NCI-H446 (cell line): ENCODE results near the gene AKAP6.

Source experiments
- DNase-seq, 2 experiments: peaks; one replicate each; lab custom pipeline; 2025; lab: John Stamatoyannopoulos, UW

The AKAP6 gene

GRCh38 chr14:32677129-32677780, 348.2 kb downstream of the AKAP6 start:
- DNase-seq, result no peak

DNA sequence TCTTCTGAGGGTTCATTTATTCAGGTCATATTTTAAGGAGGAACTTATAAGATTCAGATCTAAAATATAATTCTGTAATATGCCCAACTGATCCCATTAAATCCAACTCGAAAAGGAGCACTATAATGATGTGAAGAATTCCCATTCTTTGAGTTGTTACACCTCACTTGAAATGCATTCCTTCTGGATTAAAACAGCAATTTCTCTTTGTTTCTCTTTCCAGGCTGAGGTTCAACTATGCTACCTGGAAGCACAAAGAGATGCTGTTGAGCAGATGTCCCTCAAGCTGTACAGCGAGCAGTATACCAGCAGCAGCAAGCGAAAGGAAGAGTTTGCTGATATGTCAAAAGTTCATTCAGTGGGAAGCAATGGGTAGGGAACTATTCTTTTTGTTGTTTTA, 349.0 kb downstream of the AKAP6 start:
- DNase-seq, result no peak

DNA sequence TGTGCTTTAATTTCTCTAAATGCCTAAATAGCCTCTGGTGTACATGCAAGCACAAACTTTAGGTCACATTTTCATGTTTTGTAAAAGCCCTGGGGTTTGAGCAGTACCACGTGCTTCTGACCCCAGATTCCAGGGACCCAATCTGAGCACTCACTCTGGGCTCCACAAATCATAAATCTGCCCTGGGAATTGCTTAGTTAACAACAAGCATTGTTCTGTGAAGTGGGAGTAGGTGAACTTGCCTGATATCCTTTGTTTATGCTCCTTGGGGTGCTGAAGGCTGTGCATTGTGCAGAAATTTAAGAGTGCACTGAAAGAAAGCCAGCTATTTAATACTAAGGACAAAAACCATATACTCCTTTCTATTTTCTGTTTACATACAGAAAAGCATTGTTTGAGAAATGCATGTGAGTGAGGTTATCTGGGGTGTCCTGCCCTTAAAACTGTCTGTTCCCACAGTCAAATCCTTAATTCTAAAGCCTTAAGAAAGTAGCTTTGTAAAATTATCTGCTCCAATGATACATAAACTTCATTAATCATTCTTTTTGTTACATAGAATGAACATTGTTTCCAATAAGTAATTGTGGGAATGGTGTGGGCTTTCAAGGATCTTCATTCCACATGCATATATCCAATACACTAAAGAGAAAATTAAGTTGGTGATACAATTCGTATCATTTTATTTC, 351.0 kb downstream of the AKAP6 start:
- DNase-seq, result no peak

- DNase-seq, result no peak
Observed at GRCh38 chr14:32681598-32681997, 352.5 kb downstream of the AKAP6 start.

DNA sequence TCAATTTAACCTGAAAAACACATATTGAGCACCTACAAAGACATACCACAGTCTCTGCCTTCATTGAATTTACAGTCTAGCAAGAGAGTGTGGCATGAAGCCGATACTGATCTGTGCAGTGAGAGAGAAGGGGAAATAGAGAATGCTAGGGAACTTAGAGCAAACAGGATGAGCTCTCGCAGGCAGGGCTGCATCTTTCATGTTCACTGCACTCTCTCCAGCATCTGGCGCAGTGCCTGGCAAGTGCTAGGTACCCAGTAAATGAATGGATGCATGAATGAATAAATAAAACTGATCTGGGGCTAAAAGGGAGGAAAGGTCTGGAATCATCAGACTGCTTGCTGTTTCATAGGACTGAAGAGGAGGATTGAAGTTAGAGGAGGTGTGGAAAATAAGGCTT, 353.1 kb downstream of the AKAP6 start:
- DNase-seq, result no peak

DNA sequence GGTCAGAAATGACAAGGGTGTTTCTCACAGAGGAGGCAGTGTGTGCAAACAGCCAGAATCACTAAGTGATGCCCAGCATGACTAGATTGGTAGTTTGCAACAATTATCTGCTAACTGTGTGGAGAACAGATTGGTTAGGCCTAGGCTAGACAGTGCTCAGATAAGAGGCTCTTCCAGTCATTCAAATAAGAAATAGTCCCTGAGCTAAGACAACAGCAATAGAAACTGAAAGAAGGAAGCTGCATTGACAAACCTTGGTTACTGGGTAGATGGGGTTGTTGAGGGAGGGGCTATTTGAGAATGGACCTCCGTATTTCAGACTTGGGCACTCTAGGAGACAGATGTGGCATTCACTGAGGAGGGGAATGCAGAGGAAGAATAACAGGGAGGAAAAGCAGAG, 354.6 kb downstream of the AKAP6 start:
- DNase-seq, result no peak

DNA sequence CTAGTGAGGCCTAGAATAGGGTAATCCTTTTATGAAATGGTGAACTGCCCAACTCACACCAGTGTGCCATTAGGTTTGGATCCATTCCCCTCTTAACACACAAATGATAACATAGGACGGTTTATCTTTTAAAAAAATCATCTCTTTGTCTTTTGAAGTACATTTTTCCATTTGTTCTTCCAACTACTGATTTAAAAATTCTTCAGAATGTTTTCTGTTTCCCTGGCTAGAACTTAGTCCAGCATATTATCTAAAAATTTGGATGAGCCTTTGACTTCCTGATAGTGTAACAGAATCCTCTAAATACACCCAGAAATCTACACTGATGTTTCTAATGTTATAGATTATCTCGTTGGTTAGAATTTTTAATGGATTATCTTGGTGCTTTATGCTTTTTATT, 359.8 kb downstream of the AKAP6 start:
- no peak for DNase-seq

DNA sequence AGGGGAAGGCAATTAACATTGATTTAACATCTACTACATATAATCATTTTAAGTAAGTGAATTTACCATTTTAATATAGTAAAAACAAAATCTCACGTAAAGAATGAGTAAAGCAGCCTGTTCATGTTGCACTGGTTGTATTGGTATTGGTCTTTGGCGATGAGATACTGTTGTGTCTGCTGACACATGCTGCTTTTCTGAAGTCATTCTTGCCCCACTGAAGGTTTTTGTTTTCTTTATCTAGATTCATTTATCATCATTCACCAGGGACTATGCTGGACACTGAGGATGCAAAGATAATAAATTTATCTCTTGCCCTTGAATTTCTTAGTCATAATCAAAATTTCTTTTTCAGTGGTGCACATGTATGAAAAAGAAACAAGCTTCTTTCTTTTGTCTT, 363.3 kb downstream of the AKAP6 start:
- DNase-seq, result no peak

GRCh38 chr14:32693114-32693513, 364.0 kb downstream of the AKAP6 start:
- DNase-seq, result no peak

GRCh38 chr14:32694795-32695449, 365.8 kb downstream of the AKAP6 start:
- DNase-seq, result no peak

- no peak for DNase-seq
Observed at GRCh38 chr14:32696325-32697091, 367.4 kb downstream of the AKAP6 start.

DNA sequence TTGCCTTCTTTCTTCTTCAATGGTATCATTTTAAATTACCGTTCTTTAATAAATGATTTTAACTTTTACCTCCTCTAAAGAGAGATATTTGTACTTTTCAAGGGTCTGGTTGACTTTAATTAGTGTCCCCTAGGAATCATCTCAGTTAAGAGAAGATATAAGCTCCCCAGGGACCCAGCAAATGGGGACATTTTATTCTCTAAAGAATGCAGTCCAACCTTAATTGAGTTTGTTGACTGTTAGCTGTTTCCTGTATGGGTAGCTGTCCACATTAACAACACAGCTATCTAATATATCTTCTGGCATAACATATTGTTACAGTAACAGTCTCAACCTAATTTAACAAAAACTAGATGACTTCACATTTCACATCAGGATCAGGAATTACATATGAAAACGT, 368.0 kb downstream of the AKAP6 start:
- DNase-seq, result no peak

DNA sequence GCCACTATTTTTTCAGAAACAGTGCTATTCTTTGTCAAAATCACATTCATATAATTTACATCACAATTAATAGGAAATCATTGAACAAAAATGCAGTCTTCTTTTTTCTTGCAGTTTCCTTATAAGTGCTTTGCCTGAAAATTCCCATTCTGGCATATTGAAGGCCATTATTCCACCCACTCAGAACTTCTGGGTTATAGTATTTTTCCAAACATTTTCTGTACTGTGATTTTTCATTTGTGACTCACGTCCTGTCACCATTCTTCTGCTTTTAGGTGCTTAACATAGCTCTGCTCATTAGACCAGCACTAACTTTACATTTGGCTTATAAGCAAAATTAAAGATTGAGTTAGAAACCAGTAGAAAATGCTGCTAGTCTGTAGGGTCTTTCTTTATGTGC, 368.6 kb downstream of the AKAP6 start:
- no peak for DNase-seq

DNA sequence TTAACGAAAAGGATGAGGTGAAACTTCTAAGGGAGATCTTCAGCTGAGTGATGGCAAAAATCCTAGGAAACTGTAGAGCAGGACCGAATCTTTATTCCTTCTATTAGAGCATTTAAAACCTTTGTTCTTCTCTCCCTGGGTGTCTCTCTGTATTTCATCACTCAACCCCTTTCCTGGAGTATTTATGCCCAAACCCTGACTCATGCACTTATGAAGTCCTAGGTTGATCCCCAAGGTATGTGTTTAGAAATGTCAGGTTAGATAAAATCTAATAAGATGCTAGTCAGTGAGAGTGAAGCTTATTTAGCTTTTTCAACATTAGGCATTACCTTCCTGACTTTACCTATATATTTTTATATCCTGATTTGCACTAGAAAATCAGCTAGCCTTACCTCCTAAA, 369.7 kb downstream of the AKAP6 start:
- no peak for DNase-seq

DNA sequence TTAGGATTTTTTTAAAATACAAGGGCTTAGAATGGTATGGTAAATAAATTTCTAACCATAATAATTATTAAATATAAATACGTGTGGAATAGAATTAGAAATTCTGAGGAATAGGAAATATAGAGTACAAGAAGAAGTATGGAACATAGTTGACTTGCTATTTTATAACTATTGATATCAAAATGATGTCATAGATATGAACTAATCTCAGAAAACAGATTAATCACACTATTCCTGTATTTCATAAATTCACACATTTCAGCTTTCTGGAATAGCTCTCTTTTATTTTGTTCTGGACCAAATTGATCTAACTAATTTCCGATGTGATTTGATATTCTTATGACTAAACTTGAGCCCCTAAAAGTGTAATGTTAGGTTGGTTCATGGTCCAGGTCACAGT, 372.4 kb downstream of the AKAP6 start:
- no peak for DNase-seq

- DNase-seq, result no peak
Observed at GRCh38 chr14:32702088-32702487, 373.0 kb downstream of the AKAP6 start.

- no peak for DNase-seq
Observed at GRCh38 chr14:32702562-32702961, 373.5 kb downstream of the AKAP6 start.

- DNase-seq, result no peak
Observed at GRCh38 chr14:32703183-32703621, 374.1 kb downstream of the AKAP6 start.

DNA sequence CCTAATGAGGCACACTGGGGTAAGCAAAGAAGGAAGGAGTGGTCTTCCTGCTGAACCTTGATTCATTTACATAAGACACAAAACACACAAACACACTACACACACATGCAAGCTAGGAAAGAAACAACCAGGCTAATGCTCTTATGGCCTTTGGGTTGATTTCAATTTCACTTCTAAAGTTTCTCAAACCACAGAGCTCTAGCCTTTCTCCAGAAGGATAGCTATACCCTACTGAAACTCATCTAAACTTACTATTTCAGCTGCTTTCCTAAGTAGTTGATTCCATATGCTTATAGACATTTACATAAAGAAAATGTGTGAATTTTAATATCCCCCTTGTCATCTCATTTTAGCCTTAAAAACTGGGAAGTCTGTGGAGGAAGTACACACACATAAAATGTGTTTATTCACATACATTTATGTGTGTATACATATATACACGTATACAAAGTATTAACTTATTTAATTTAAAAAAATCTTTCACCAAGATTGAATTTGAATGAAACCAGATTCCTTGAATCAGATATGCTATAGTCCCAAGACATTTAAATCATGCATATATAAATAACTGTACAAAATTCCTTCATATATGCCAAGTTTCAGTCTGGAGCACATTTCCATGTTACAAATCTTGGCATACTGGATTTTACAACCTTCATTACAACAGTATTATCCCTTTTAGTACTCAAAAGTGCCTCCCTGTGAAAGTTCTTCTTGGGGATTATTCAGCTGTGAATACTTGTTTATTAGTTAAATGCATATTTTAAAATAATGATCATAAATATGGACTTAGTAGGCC, 377.8 kb downstream of the AKAP6 start:
- no peak for DNase-seq

- DNase-seq, result no peak
Observed at GRCh38 chr14:32707742-32708500, 378.8 kb downstream of the AKAP6 start.

GRCh38 chr14:32709027-32709426, 379.9 kb downstream of the AKAP6 start:
- DNase-seq, result no peak
